Ovary (tissue), 3 donors: ENCODE measurements around the gene TMEM94.

Experiments used
- EP300 ChIP-seq: sonication (generic); formaldehyde crosslinking; IDR thresholded peaks from one replicate; pipeline ENCODE4 v1.6.1; 2017; ENCODE audit warnings: antibody characterized with exemption
- POLR2A ChIP-seq: fragments of 450-650 bp; IDR thresholded peaks from one replicate; pipeline ENCODE4 v1.6.1; 2017; ENCODE audit warnings: antibody characterized with exemption, mild to moderate bottlenecking, moderate library complexity
- TF ChIP-seq, protein P1 (sequence below), 3 donors: fragments of 450-650 bp in 2 of 3; fragments of 200-600 bp in 1 of 3; IDR thresholded peaks; one replicate each; pipeline versions ENCODE4 v1.5.1 to v1.8.0; 2016 to 2022; ENCODE audit warnings: antibody characterized with exemption in 3 of 3, mild to moderate bottlenecking in 1 of 3
- donor health status: DM: no; HTN: no; CAD: no.

DNA sequence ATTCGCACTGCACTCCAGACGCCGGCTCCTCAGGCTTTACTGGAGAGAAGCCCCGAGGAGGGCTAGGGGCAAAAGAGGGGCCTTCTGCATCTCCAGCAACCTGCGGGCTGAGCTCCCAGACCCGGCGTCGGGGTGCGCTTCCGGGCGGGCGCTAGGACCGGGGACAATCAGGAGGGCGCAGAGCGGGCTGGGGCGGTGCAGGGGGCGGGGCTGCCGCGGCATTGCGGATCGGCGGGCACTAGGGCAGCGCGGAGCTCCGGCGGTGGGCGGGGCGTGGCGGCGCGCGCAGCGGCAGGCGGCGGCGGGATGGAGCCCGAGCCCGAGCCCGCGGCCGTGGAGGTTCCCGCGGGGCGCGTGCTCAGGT, 59.8 kb downstream of the TMEM94 start, which contains the start of gene TSEN54:
- TF ChIP-seq, protein P1, sequence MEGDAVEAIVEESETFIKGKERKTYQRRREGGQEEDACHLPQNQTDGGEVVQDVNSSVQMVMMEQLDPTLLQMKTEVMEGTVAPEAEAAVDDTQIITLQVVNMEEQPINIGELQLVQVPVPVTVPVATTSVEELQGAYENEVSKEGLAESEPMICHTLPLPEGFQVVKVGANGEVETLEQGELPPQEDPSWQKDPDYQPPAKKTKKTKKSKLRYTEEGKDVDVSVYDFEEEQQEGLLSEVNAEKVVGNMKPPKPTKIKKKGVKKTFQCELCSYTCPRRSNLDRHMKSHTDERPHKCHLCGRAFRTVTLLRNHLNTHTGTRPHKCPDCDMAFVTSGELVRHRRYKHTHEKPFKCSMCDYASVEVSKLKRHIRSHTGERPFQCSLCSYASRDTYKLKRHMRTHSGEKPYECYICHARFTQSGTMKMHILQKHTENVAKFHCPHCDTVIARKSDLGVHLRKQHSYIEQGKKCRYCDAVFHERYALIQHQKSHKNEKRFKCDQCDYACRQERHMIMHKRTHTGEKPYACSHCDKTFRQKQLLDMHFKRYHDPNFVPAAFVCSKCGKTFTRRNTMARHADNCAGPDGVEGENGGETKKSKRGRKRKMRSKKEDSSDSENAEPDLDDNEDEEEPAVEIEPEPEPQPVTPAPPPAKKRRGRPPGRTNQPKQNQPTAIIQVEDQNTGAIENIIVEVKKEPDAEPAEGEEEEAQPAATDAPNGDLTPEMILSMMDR (IDR thresholded peaks at IDR 0.05) = no peak
- TF ChIP-seq POLR2A (no peak), EP300 (no peak)
